NCI-H1694 (cell line): ENCODE data around the gene WDR48.
A peak's percentile ranks its signal among the peaks of the same experiment; 100 is the strongest.

Source experiments
- DNase-seq: peaks from one replicate; lab custom pipeline; 2025; lab: John Stamatoyannopoulos, UW

WDR48 gene

DNA sequence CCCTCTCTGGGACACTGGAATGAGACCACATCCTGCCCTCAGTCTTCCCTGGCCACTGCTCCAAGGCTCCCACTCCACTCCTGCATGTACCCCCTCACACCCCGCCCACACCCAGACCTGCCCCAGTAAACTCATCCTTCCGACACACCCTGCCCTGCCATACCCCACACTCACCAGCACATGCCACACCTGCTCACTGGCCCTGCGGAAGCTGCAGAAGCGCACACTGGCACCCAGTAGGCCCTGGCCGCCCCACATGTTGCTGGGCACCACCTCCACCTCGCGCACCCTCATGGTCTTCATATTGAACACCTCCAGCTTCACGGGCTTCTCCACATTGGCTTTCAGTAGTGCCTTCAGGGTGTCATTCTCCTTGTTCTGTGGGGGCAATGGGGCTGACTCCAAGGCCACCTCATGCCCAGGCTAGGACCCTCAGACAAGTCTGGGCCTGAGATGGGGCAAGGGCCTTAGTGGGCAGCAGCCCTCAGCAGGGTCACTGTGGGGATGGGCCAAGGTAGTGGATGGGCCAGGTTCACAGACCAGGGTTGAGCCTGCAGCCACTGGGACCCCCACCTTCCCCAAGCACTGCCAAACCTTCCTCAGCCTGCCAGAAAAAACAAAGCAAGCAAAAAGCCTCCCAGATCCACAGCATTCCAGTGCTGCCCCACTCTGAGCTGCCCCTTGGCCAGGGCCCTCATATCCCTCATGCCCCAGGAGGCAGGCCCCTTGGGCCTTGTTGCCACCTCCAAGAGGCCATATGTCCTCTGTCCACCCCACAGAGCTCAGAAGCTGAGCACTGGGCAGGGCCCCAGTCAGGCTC lies 50.9 kb downstream of the WDR48 start:
- DNase-seq: no peak

DNA sequence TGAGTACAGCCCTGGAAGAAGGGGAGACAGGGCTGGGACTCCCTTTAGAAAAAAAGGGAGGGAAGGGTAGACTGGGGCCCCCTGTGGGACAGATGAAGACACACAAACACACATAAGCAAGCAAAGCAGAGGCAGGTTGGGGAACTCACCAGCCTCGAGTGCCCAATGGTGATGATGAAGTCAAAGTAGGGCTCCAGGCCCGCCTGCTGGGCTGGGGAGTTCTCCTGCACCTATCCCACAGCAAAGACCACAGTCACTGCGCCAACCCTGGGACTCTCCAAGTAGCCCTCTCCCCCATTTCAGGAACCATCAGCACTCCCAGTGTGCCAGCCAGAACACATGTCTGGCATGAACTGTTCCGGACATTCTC lies 51.5 kb downstream of the WDR48 start:
- no peak for DNase-seq

DNA sequence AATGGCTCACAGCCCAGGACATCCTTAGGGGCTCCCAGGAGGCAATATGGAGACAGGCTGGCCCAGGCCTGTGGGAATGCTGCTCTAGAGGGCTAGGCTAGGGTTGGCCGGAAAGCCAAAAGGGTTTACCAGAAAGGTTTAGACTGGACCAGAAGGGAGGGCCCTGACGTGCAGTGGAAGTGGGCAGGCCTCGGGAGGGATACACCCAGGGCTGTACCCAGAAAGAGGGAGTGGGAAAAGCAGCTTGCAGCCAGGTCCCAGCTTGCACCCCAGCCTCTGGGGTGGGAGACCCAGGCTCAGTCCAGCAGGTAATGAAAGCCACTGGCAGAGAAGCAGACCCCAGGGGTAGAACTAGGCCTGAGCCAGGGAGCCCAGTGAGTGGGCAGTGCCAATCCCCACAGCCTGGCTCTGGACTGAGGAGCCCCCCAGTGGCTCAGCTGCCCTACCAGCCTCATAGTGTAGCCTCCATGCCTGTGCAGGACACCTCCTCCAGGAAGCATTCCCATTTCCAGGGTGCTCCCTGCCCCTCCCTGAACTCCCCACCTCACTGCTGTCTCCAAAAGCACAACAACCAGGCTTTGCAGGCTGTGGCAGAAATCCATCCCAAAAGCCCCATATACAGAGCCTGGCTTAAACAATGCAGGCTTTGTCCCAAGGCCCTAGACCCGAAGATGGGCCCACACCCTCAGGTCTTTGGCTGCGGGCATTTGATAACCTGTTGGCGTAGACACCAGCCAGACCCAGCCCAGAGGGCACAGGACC lies 52.2 kb downstream of the WDR48 start:
- DNase-seq: no peak

DNA sequence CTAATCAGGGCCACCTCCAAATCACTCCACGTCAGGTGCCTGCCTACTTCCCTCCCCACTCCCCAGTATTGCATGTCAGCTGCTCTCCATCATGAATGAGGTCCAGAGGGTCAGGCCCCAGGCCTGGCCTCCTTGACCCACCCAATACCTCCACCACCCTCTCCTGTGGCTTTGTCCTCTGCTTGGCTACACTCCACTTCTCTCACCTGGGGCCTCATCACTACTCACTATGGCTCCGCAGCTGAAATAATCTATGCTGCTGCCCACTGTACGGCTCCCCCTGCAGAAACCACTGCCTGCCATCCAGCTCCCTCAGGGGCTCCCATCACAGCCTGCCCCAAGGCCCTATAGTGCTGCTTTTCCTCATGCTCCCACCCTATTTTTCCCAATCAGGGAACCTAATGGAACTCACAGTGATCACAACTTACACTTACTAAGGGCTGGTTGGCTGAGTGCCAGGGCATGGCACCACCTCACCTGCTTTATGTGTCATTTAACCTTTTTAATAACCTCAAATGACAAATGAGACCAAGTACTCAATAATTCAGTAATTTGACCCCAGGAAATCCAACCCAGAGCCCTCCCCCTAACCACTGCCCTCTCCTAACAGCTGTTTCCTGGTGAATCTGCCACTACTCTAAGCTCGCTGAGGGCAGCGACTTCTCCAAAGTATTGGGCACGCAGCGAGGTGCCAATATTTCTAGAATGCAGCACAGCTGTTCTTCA lies 53.3 kb downstream of the WDR48 start:
- DNase-seq: no peak

DNA sequence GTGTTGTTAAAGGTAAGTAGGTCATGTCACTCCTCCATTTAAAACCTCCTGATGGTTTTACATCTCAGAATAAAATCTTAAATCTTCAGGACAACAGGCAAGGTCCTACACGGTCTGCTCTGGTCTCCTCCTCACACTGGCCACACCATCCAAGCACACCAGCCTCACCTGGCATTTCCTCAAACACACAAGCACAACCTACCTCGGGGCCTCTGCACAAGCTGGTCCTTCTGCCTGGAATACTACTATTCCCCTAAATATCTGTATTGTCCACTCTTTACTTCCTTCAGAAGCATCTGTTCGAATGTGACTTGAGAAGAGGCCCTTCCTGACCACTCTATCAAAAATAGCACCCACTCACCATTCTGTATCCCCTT lies 53.9 kb downstream of the WDR48 start:
- DNase-seq: no peak

DNA sequence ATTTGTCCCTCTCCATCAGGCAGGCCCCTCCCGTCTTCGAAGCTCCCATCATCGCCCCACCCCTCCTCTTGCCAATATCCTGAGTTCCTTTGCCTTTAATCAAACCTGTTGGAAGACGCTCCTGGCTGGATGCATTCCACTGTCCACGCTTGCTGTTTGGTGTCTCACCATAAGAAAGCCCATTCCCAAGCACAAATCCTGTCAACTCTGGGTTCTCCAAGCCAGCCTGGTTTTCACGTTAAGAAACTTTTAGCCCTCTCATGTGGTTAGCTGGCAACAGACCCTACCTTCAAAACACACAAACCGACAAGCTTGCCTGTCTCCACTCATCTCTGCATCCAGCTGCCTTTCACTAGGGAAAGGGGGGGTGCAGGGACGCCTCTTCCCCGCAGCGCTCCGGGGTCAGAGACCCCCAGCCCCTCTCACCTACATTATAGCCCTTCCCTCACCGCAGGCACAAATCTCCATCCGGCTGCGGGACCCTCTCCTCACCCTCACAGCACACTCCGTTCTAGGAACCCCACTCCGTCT lies 54.5 kb downstream of the WDR48 start:
- DNase-seq: no peak

DNA sequence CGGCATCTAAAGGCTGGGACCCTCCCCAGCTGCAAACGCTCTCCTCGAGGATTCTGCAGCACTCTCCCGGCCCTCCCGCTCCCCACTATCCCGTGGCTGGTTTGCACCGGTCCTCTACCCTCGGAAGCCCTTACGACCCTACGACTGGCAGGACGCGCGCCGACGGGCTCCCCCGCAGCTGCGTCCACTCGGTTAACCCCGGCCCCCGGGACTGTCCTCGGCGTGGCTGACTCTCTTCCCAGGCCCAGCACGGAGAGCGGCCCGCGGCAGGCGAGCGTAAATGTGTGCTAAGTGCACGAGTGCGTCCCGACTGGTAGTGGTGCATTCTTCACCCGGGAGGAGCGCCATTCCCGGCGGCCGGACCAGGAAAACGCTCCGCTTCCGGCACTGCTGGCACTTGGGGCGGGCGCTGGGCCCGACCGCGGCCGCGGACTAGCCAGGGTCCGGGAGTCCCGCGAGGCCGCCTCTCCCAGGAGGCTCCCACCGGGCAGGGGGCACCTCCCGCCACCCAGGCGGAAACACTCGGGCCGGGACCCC lies 55.1 kb downstream of the WDR48 start:
- no peak for DNase-seq

DNA sequence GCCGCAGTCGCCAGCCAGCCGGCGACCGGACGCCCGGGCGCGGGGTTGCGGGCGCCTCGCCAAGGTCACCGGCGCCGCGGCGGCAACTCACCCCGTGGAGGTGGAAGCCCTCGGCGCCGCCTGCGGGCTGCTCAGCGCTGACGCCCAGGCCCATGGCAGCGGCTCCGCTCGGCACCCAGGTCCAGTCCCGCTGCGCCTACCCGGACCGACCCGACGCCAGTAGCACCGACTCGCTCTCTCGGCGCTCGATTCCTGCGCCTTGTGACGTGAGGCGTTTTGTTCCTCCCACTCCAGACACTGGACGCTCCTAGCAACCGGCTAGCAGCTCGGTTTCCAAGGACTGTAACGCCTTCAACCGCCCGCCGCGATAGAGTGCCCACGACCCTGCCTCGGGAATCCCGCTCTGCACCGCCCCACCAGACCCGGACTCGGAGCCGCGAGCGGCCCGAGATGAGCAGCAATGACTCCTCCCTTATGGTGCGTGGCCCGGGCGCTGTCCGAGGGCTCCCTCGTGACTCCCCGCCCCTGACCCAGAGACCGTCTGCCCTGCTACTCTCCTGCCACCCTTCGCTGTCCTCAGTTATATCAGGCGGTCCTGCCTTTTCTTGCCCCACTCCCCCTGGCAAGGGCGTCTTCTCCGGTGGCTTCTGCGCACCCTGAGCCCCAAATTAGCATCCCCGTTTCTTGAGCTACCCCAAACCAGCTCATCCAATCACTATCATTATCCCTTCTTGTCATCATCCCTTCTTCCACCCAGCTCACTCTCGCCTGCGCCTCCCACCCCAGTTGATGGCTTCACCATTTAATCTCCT lies 55.8 kb downstream of the WDR48 start, which contains the start of the genes GORASP1 and TTC21A:
Gene GORASP1, minus strand, starts transcription at position 240 of the 812 bp plus-strand sequence. Its CDS starts 86 bp downstream, at position 154.
Gene TTC21A, plus strand, starts transcription at position 293 of the 812 bp plus-strand sequence. Its CDS starts 158 bp downstream, at position 451.
- DNase-seq: peak; percentile 7

DNA sequence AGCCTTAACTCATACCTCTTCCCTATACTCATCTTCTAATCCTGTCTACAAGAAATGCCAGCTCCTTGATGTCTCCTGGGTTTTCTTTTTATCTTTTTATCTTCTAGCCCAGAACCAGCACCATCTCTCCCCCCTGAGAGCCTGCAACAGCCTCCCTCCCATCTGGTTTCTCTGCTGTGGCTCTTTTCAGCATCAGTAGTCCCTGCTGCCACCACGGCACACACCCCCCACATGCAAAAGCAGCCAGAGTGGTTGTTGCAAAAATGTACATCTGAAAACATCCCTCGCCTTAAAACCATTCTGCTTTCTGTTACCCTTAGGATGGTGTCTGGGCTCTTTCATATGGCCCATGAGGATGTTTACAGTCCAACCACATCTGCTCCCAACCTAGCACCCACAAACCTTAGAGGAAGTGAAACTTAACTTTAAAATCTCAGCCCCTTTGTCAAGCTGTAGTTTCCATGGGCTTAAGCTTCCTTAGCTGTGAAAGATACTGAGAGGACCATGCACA lies 56.4 kb downstream of the WDR48 start:
- DNase-seq: no peak

DNA sequence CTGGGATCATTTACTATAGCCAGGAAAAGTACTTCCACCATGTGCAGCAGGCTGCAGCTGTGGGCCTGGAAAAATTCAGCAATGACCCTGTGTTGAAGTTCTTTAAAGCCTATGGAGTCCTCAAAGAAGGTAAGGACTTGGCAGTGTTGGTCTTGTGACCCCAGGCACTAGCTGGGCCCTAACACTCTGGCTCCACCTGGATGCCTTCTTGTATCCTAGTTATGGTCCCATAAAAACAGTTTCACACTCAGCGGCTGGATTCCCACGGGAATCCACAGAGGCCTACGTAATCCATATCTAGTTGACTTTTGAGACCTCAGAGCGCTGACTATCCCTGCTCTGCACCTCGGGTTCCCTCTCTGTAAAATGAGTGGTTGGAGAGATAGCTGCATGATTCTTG lies 57.3 kb downstream of the WDR48 start:
- DNase-seq: no peak

DNA sequence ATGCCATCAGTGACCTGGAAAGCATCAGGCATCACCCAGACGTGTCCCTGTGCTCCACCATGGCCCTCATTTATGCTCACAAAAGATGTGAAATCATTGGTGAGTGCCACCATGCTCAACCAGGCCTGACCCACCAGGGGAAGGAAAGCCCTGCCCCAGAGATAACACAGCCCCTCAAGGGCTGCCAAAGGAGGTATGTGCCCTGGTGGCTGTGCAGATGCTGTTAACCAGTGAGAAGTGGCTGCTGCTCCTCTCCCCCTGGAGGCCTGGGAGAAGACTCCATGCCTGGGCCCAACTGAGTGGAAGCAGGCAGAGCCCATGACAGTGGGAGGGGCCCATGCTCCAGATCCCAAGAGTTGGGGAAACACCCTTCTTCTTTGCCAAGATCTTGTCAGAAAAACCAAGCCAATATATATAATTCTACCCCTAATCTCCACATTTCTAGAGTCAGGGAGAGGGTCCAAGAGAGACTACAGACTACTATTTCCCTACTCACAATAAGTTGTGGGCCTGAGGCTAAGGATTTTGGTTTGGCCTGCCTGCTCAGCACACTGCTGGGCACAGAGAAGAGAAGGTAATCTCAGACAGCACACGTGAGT lies 58.3 kb downstream of the WDR48 start:
- DNase-seq: no peak

DNA sequence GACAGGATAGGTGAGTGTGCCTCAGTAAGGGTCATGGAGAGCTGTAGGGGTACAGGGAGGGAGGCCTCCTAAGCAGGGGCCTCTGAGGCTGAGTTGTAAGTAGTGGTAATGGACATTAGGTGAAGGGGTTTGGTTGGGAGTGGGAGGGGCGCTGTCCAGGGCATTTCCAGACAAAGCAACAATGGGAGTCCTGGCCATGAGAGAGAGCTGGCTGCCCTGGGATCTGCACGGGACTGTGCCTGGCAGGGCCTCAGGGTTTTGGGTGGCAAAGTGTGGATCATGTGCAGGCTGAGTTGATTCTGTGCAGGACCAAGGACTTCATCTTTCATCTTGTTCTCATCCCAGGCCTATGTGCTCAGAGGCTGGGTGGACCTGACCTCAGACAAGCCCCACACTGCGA lies 60.3 kb downstream of the WDR48 start:
- no peak for DNase-seq

DNA sequence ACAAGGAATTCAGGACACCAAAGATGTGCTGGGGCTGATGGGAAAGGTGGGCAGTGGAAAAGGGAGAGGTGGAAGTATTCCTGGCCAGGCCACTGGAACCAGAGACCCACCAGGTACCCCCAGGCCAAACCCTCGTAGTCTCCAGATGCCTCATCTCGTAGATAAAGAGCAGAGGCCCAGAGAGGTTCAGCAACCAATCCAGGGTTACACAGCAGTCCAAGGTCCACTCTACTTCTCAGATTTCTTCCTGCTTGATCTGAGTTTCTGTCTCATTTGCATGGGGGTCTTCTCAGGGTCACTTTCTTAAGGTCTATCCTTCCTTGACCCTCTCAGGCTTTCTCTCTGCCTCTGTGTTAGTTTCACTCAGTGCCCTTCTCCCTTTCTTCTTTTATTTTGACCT lies 60.7 kb downstream of the WDR48 start:
- no peak for DNase-seq

DNA sequence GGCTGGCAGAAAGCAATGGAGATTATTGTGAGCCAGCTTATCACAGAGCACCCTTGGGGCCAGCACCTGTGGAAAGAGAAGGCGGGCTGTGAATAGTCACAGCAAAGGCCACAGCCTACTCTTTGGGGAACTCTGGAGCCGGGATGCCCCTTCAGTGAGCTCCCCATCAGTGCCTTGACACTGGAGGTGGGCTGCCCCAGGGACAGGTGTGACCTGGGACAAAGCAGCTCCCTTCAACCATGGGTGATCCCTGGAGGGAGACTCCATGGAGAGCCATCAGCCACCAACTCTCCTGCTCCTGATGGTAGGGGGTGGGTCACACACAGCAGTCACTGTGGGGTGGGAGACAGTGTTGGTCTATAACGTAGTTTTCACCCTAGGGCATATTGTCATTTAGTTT lies 61.5 kb downstream of the WDR48 start:
- no peak for DNase-seq

DNA sequence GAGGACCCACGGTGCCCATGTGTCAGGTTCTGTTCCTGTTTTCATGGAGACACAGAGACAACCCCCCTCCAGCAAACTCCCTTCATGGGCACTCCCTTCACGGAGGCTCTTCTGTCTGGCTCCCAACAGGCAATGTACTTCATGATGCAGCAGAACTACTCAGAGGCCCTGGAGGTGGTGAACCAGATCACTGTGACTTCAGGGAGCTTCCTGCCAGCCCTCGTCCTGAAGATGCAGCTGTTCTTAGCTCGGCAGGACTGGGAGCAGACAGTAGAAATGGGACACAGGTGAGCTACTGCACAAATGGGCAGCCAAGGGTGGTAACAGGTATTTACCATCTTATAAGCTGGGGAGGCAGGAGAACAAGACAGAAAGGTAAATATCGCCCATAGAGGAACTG lies 62.6 kb downstream of the WDR48 start:
- no peak for DNase-seq

DNA sequence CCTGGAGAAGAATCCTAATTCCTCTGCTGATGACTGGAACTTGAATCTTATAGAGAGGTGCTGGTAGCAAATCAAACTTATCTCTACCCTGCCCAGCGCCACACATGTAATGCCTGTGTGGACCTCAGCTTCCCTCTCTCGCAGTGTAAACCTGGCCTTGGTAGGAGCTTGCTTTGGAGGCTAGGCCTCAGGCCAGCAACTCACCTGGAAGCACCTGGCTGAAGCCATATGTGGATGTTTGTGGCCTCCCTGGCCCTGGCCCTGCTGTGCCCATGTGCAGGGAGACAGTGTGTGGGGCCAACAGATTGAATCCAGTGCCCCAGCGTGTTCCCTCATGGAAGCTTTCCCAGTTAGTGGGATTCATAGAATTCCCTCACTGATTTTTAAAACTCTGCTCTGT lies 64.1 kb downstream of the WDR48 start:
- no peak for DNase-seq

DNA sequence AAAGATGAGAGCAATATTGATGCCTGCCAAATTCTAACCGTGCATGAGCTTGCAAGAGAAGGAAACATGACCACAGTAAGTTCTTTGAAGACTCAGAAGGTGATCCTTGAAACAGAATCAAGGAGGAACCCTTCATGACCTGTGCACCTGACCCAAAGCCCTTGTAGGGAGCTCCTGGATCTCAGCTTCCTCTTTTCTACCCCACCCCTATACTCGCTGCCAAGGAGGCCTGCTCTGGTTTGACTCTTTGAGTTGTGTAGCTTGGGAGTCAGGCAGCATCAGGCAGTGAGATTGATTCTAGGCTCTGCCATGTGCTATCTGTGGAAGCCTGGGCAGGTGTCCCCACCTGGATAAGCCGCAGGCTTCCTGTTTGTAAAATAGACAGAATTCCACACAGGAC lies 66.3 kb downstream of the WDR48 start:
- no peak for DNase-seq

DNA sequence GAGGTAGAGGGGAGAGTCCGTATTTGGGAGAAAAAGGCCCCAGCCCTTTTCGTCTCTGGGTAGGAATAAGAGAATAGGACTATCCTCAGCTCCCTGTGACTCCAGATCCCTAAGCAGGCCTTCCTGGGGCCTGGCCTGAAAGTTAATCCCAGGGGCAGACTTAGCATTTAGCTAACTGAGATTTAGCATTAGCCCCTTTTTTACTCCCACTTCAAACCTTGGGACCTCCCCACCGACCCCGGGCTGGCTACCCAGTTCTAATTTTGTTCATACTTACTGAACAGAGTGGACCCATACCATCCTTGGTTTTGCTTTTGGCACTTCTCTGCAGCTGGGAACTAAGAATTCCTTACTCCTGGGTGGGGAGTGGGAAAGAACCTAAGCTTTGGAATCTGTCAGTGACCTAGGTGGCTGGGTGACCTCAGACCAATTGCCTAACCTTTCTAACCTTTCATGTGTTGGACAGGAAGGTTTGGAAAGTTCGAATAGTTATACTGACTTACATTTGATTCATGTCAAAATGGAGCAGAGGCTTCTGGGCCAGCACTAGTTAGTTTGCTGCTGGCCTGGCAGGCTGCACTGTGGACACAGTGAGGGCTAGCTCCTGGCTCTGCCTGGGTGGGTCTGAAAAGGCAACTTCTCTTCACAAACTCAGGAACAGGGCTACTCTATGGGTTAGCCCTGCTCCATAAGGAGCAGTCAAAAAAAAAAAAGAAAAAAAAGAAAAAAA lies 67.3 kb downstream of the WDR48 start:
- no peak for DNase-seq

DNA sequence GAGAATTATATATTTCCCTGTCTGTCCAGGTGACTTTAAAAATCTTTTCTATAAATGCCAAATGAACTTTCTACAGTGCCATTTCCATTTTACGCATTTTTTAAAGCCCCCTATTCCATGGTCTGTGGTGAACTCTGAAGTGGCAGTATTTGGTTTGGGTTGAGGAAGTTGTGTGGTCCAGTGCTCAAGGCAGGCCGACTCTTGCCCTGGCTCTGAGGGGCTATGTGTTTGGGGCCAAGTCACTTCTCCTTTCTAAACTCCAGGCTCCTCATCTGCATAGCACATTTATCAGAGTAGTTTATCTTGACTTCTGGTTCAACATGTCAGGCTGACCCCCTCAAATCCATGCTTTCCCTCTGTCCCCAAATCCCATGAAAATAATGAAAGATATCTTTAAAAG lies 69.8 kb downstream of the WDR48 start:
- no peak for DNase-seq

DNA sequence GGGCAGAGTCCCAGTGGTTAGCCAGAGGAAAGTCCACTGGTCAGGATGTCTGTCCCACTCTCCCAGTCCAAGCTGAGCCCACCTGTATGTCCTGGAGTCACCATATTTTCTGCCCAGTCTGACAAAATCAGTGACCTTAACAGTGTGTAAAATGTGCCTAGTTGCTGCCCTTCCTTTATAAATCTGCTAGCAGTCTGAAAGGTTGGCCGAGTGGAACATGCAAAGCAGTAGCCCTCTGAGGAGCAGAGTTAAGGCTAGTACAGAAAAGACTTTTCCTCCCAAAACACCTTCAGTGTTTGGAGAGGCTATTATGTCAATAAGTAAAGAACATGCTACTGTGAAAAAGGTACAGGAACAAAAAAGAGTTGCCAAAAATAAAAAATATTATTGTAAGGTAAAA lies 71.0 kb downstream of the WDR48 start:
- DNase-seq: no peak
